SK-N-MC (cell line): ENCODE results near the gene NSUN2.
"Not testable (repeated sequence)": the region's sequence is repeated elsewhere in the genome, so short reads cannot be mapped to it uniquely, and the experiment has no call there.

Experiments
- EZH2 ChIP-seq: fragments of 200-600 bp; sonication (generic); IDR thresholded peaks from one replicate; pipeline ENCODE4 v1.6.1; 2017; ENCODE audit warnings: antibody characterized with exemption
- FOXP2 ChIP-seq: optimal IDR thresholded peaks from 2 replicates; pipeline ENCODE3; 2011; ENCODE audit warnings: mild to moderate bottlenecking, moderate library complexity; ENCODE audit not compliant: insufficient read depth; ENCODE audit errors: extremely low read length, control extremely low read depth
- POLR2AphosphoS5 ChIP-seq: IDR thresholded peaks from 2 replicates; pipeline ENCODE4 v1.6.1; 2012; ENCODE audit warnings: mild to moderate bottlenecking, low read depth, low read length, borderline replicate concordance

DNA sequence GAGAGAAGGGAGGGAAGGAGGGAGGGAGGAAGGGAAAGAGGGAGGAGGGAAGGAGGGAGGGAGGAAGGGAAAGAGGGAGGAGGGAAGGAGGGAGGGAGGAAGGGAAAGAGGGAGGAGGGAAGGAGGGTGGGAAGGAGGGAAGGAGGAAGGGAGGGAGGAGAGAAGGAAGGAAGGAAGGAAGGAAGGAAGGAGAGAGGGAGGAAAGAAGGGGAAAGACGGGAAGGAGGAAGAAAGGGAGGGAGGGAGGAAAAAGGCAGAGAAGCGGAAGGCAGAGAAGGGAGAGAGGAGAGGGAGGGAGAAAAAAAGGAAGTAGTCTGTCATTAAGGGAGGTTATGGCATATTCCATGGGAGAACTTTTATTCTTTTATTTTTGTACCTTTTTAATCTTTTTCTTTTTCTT, 61.2 kb downstream of the NSUN2 start:
- TF ChIP-seq POLR2AphosphoS5, EZH2, FOXP2: not testable (repeated sequence)
